ENCODE measurements around the gene CROCC2. TPM values are rescaled to one million over a fixed set of nuclear protein-coding genes. Genes with fewer than 3 reads are reported as not detected.

CROCC2 gene
- total and polyA plus RNA-seq, 5 donors from 2014 or later, result not detected

GRCh38 chr2:240891492-240892340 lies 14.4 kb upstream of the CROCC2 start:
- ATAC-seq (ENCODE audit: low read depth in 2 of 2), result no peak
- Mint-ChIP-seq H3K27me3 (no peaks in the 10 kb centered on the region), H3K36me3 (no peaks in the 10 kb centered on the region), H3K27ac (no peak overlapping the region), H3K4me3 (no peak overlapping the region), H3K4me1 (no peaks in the 10 kb centered on the region), H3K9me3 (no peaks in the 10 kb centered on the region)
- DNase-seq, result no peak
- no peak overlapping the region for H3K27ac ChIP-seq (ENCODE audit: insufficient read depth, low read length, poor library complexity, severe bottlenecking)
- H3K4me1 ChIP-seq (ENCODE audit: control insufficient read depth, insufficient read depth, low read length, poor library complexity, severe bottlenecking), result no peaks in the 10 kb centered on the region
- no peaks in the 10 kb centered on the region for H3K36me3 ChIP-seq (ENCODE audit: control insufficient read depth, insufficient read depth, low read length)
- no peak overlapping the region for H3K4me3 ChIP-seq (ENCODE audit: low read depth, low read length)
- H3K27me3 ChIP-seq (ENCODE audit: control insufficient read depth, insufficient read depth, low read length), result no peaks in the 10 kb centered on the region
- H3K9me3 ChIP-seq (ENCODE audit: control insufficient read depth in 2 of 2, low read length in 2 of 2), result no peaks in the 10 kb centered on the region

- Mint-ChIP-seq H3K4me3 (no peak overlapping the region), H3K9me3 (no peaks in the 10 kb centered on the region), H3K27me3 (no peaks in the 10 kb centered on the region), H3K4me1 (no peaks in the 10 kb centered on the region), H3K27ac (no peak overlapping the region), H3K36me3 (no peaks in the 10 kb centered on the region)
- H3K27ac ChIP-seq (ENCODE audit: insufficient read depth, low read length, poor library complexity, severe bottlenecking), result no peak overlapping the region
- H3K4me3 ChIP-seq (ENCODE audit: low read depth, low read length), result no peak overlapping the region
- DNase-seq, result no peak
- ATAC-seq (ENCODE audit: low read depth in 2 of 2), result no peak
- H3K4me1 ChIP-seq (ENCODE audit: control insufficient read depth, insufficient read depth, low read length, poor library complexity, severe bottlenecking), result no peaks in the 10 kb centered on the region
- H3K27me3 ChIP-seq (ENCODE audit: control insufficient read depth, insufficient read depth, low read length), result no peaks in the 10 kb centered on the region
- H3K9me3 ChIP-seq (ENCODE audit: control insufficient read depth in 2 of 2, low read length in 2 of 2), result no peaks in the 10 kb centered on the region
- no peaks in the 10 kb centered on the region for H3K36me3 ChIP-seq (ENCODE audit: control insufficient read depth, insufficient read depth, low read length)
Observed at GRCh38 chr2:240892356-240892755, 13.8 kb upstream of the CROCC2 start.

GRCh38 chr2:240892925-240893324 lies 13.2 kb upstream of the CROCC2 start:
- Histone ChIP-seq H3K9me3 (ENCODE audit: control insufficient read depth in 2 of 2, low read length in 2 of 2) (no peaks in the 10 kb centered on the region), H3K27ac (ENCODE audit: insufficient read depth, low read length, poor library complexity, severe bottlenecking) (no peak overlapping the region), H3K36me3 (ENCODE audit: control insufficient read depth, insufficient read depth, low read length) (no peaks in the 10 kb centered on the region), H3K27me3 (ENCODE audit: control insufficient read depth, insufficient read depth, low read length) (no peaks in the 10 kb centered on the region), H3K4me1 (ENCODE audit: control insufficient read depth, insufficient read depth, low read length, poor library complexity, severe bottlenecking) (no peaks in the 10 kb centered on the region), H3K4me3 (ENCODE audit: low read depth, low read length) (no peak overlapping the region)
- Mint-ChIP-seq H3K36me3 (no peaks in the 10 kb centered on the region), H3K4me1 (no peaks in the 10 kb centered on the region), H3K27ac (no peak overlapping the region), H3K4me3 (no peak overlapping the region), H3K27me3 (no peaks in the 10 kb centered on the region), H3K9me3 (no peaks in the 10 kb centered on the region)
- DNase-seq (no peak), ATAC-seq (ENCODE audit: low read depth in 2 of 2) (no peak)

- Mint-ChIP-seq H3K27ac (no peak overlapping the region), H3K9me3 (no peaks in the 10 kb centered on the region), H3K4me3 (no peak overlapping the region), H3K36me3 (no peaks in the 10 kb centered on the region), H3K27me3 (no peaks in the 10 kb centered on the region), H3K4me1 (no peaks in the 10 kb centered on the region)
- no peak overlapping the region for H3K4me3 ChIP-seq (ENCODE audit: low read depth, low read length)
- H3K36me3 ChIP-seq (ENCODE audit: control insufficient read depth, insufficient read depth, low read length), result no peaks in the 10 kb centered on the region
- H3K4me1 ChIP-seq (ENCODE audit: control insufficient read depth, insufficient read depth, low read length, poor library complexity, severe bottlenecking), result no peaks in the 10 kb centered on the region
- H3K9me3 ChIP-seq (ENCODE audit: control insufficient read depth in 2 of 2, low read length in 2 of 2), result no peaks in the 10 kb centered on the region
- H3K27me3 ChIP-seq (ENCODE audit: control insufficient read depth, insufficient read depth, low read length), result no peaks in the 10 kb centered on the region
- DNase-seq, result no peak
- no peak overlapping the region for H3K27ac ChIP-seq (ENCODE audit: insufficient read depth, low read length, poor library complexity, severe bottlenecking)
- ATAC-seq (ENCODE audit: low read depth in 2 of 2), result peak in 1 of 2 donors; percentile 22
Observed at GRCh38 chr2:240893363-240893844, 12.7 kb upstream of the CROCC2 start.

- Histone ChIP-seq H3K4me1 (ENCODE audit: control insufficient read depth, insufficient read depth, low read length, poor library complexity, severe bottlenecking) (no peaks in the 10 kb centered on the region), H3K27me3 (ENCODE audit: control insufficient read depth, insufficient read depth, low read length) (no peaks in the 10 kb centered on the region), H3K4me3 (ENCODE audit: low read depth, low read length) (no peak overlapping the region), H3K36me3 (ENCODE audit: control insufficient read depth, insufficient read depth, low read length) (no peaks in the 10 kb centered on the region), H3K27ac (ENCODE audit: insufficient read depth, low read length, poor library complexity, severe bottlenecking) (no peak overlapping the region), H3K9me3 (ENCODE audit: control insufficient read depth in 2 of 2, low read length in 2 of 2) (no peaks in the 10 kb centered on the region)
- no peak for DNase-seq
- no peak for ATAC-seq (ENCODE audit: low read depth in 2 of 2)
- Mint-ChIP-seq H3K9me3 (no peaks in the 10 kb centered on the region), H3K4me3 (no peak overlapping the region), H3K27ac (no peak overlapping the region), H3K27me3 (no peaks in the 10 kb centered on the region), H3K36me3 (no peaks in the 10 kb centered on the region), H3K4me1 (no peaks in the 10 kb centered on the region)
Observed at GRCh38 chr2:240894006-240894405, 12.1 kb upstream of the CROCC2 start.

- no peaks in the 10 kb centered on the region for H3K4me1 Mint-ChIP-seq
Observed at GRCh38 chr2:240894836-240895558, 11.1 kb upstream of the CROCC2 start.

GRCh38 chr2:240895656-240896388 lies 10.3 kb upstream of the CROCC2 start, which contains the start of gene MAB21L4:
Gene MAB21L4, minus strand, starts transcription at chr2:240896156. Its CDS starts 159 bp downstream, at chr2:240895997.
- Histone ChIP-seq H3K4me3 (ENCODE audit: low read depth, low read length) (no peak within 1 kb of the TSS), H3K36me3 (ENCODE audit: control insufficient read depth, insufficient read depth, low read length) (no peaks in the 10 kb centered on the region), H3K27me3 (ENCODE audit: control insufficient read depth, insufficient read depth, low read length) (no peaks in the 10 kb centered on the region), H3K27ac (ENCODE audit: insufficient read depth, low read length, poor library complexity, severe bottlenecking) (no peak within 1 kb of the TSS), H3K4me1 (ENCODE audit: control insufficient read depth, insufficient read depth, low read length, poor library complexity, severe bottlenecking) (no peaks in the 10 kb centered on the region), H3K9me3 (ENCODE audit: control insufficient read depth in 2 of 2, low read length in 2 of 2) (no peaks in the 10 kb centered on the region)
- Mint-ChIP-seq H3K4me3 (no peak within 1 kb of the TSS), H3K27me3 (no peaks in the 10 kb centered on the region), H3K9me3 (no peaks in the 10 kb centered on the region), H3K36me3 (no peaks in the 10 kb centered on the region), H3K4me1 (no peaks in the 10 kb centered on the region), H3K27ac (no peak within 1 kb of the TSS)
- DNase-seq (no peak), ATAC-seq (ENCODE audit: low read depth in 2 of 2) (no peak)

More at GRCh38 chr2:240894836-240895558, 11.1 kb upstream of the CROCC2 start:
- Mint-ChIP-seq H3K9me3 (no peaks in the 10 kb centered on the region), H3K4me3 (no peak overlapping the region), H3K36me3 (no peaks in the 10 kb centered on the region), H3K27ac (no peak overlapping the region), H3K27me3 (no peaks in the 10 kb centered on the region)
- Histone ChIP-seq H3K27ac (ENCODE audit: insufficient read depth, low read length, poor library complexity, severe bottlenecking) (no peak overlapping the region), H3K27me3 (ENCODE audit: control insufficient read depth, insufficient read depth, low read length) (no peaks in the 10 kb centered on the region), H3K9me3 (ENCODE audit: control insufficient read depth in 2 of 2, low read length in 2 of 2) (no peaks in the 10 kb centered on the region), H3K4me1 (ENCODE audit: control insufficient read depth, insufficient read depth, low read length, poor library complexity, severe bottlenecking) (no peaks in the 10 kb centered on the region), H3K36me3 (ENCODE audit: control insufficient read depth, insufficient read depth, low read length) (no peaks in the 10 kb centered on the region), H3K4me3 (ENCODE audit: low read depth, low read length) (no peak overlapping the region)
- no peak for ATAC-seq (ENCODE audit: low read depth in 2 of 2)
- DNase-seq, result no peak
